DLD1 (cell line): ENCODE data around the gene DNMT3L.
"Not testable (repeated sequence)": the region's sequence is repeated elsewhere in the genome, so short reads cannot be mapped to it uniquely, and the experiment has no call there.

Experiments
- in situ Hi-C: cut with HindIII; loops from 2 replicates; pipeline ENCODE4 v1.10.0; 2017; ENCODE audit warnings: low sequenced_read_pairs

DNMT3L gene

DNA sequence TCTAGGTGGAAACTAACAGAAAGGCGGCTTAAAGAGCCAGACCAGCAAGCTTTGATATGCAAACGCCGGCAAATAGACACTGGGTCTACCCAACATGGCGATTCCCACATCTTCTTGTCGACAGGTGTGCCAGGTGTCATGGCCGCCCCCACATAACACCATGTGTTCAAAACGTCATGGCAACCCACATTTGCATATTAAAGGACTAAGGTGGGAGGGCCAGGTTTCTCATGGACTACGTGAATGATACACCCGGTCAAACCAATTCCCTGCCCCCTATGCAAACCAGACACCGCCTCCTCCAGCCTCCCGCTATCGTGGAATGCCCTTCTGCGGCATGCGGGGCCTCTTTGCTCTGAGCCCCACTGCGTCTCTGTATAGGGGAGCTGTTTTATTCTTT, 62.2 kb downstream of the DNMT3L start:
- in situ Hi-C loops = no loop called here

DNA sequence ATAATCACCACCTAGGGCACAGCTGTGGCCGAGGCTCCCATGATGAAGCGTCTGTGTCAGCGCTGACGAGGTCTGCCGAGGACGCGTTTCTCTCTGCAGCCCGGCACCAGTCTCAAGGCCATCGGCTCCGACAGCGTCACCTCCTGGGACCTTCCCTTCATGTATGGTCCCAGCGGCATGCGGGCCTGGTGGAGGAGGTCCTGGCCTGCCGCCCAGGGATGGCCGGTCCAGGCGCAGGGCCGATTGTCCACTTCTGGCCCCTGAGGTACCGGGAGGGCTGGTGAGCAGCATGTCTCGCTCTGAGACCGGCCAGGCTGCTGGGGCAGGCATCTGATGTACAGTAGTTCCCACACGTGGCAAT, 64.6 kb downstream of the DNMT3L start:
- in situ Hi-C loops = not testable (repeated sequence)
